Measurements from ENCODE around the gene DDX18.

GRCh38 chr2:117776888-117777287, 37.6 kb upstream of the DDX18 start:
- TF ChIP-seq POLR2A (IDR thresholded peaks at IDR 0.05; ENCODE audit: low read length) = no peak
- TF ChIP-seq GATA1 (IDR thresholded peaks at IDR 0.05; ENCODE audit: low read depth, low read length) = no peak

Data from erythroblast (primary cell).